CD4-positive, alpha-beta T cell treated with Interferon gamma for 1 hour (primary cell): Measurements from ENCODE around the gene SOX6.
"Not testable (repeated sequence)": the region's sequence is repeated elsewhere in the genome, so short reads cannot be mapped to it uniquely, and the experiment has no call there.

Experiments
- DNase-seq: peaks from one replicate; pipeline ENCODE4 v3.0.0-alpha.2; 2020

The SOX6 gene

GRCh38 chr11:16356057-16356760 is at the start of gene SOX6:
Gene SOX6 (minus strand): TSS chr11:16356546. CDS start chr11:16341248, 15,298 bp downstream.
- DNase-seq, result no peak

GRCh38 chr11:16404781-16405285 is 48.5 kb upstream of the SOX6 start:
- no peak for DNase-seq

GRCh38 chr11:16403851-16404250 is 47.5 kb upstream of the SOX6 start:
- no peak for DNase-seq

GRCh38 chr11:16403448-16403803 is 47.1 kb upstream of the SOX6 start:
- no peak for DNase-seq

- DNase-seq, result no peak
Measured at GRCh38 chr11:16402654-16403447, 46.5 kb upstream of the SOX6 start.

- DNase-seq, result no peak
Measured at GRCh38 chr11:16397390-16397789, 41.0 kb upstream of the SOX6 start.

GRCh38 chr11:16395601-16396000 is 39.3 kb upstream of the SOX6 start:
- DNase-seq, result no peak

GRCh38 chr11:16394947-16395346 is 38.6 kb upstream of the SOX6 start:
- no peak for DNase-seq

GRCh38 chr11:16393340-16393739 is 37.0 kb upstream of the SOX6 start:
- DNase-seq, result no peak

GRCh38 chr11:16392616-16393015 is 36.3 kb upstream of the SOX6 start:
- no peak for DNase-seq

GRCh38 chr11:16390826-16391225 is 34.5 kb upstream of the SOX6 start:
- DNase-seq, result not testable (repeated sequence)

- no peak for DNase-seq
Measured at GRCh38 chr11:16385099-16385498, 28.8 kb upstream of the SOX6 start.

GRCh38 chr11:16382638-16383380 is 26.5 kb upstream of the SOX6 start:
- no peak for DNase-seq

GRCh38 chr11:16382186-16382585 is 25.8 kb upstream of the SOX6 start:
- no peak for DNase-seq

- no peak for DNase-seq
Measured at GRCh38 chr11:16380941-16381568, 24.7 kb upstream of the SOX6 start.

GRCh38 chr11:16378906-16379305 is 22.6 kb upstream of the SOX6 start:
- no peak for DNase-seq

GRCh38 chr11:16377746-16378145 is 21.4 kb upstream of the SOX6 start:
- no peak for DNase-seq

GRCh38 chr11:16375664-16376063 is 19.3 kb upstream of the SOX6 start:
- DNase-seq, result not testable (repeated sequence)

- DNase-seq, result no peak
Measured at GRCh38 chr11:16373768-16374167, 17.4 kb upstream of the SOX6 start.

GRCh38 chr11:16372355-16372754 is 16.0 kb upstream of the SOX6 start:
- DNase-seq, result no peak

GRCh38 chr11:16367252-16367651 is 10.9 kb upstream of the SOX6 start:
- no peak for DNase-seq

- no peak for DNase-seq
Measured at GRCh38 chr11:16365581-16366228, 9.4 kb upstream of the SOX6 start.

- DNase-seq, result no peak
Measured at GRCh38 chr11:16364254-16364653, 7.9 kb upstream of the SOX6 start.
